Measurements from ENCODE around the gene FYB1. TPM values are rescaled to one million over a fixed set of nuclear protein-coding genes. Genes with fewer than 3 reads are reported as not detected.

Gene FYB1
- polyA plus RNA-seq, 1 donor: 1.7 TPM

DNA sequence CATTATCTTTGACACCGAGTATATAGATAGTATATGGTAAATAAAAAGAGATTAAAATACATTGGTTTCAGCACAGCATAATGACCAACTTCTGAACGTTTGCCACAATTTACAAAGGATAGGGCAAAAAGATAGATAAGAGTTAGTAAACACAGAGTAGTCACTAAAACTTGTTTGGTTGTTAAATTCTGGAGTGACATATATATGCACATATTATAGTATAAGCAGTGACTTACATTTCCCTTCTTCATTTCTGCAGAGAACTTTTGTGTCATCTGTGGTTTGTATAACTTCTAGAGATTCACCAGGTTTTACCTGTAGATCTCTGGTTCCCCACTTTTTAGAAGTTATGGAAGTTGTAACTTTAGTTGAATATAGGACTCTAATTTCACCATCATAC is 100.7 kb downstream of the FYB1 start:
- DNase-seq (ENCODE audit: low read depth): no peak

DNA sequence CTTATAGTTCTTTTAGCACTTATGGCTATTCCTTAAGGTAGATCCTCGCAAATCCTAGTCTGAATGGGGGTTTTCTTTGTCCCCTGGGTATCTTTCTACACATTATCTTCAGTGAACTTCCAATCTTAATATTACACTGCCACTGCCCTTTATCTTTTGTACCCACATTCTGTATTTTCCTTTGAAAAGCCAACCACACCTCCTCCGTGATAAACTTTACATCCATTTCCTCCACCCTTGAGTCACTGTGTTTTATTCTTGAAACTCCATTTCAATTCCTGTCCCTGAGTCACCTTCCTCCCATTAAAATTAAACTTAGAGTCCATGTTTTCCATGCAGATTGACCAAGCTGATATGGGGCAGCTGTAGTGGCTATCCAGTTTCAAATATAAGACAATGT is 102.0 kb downstream of the FYB1 start:
- DNase-seq (ENCODE audit: low read depth): no peak

DNA sequence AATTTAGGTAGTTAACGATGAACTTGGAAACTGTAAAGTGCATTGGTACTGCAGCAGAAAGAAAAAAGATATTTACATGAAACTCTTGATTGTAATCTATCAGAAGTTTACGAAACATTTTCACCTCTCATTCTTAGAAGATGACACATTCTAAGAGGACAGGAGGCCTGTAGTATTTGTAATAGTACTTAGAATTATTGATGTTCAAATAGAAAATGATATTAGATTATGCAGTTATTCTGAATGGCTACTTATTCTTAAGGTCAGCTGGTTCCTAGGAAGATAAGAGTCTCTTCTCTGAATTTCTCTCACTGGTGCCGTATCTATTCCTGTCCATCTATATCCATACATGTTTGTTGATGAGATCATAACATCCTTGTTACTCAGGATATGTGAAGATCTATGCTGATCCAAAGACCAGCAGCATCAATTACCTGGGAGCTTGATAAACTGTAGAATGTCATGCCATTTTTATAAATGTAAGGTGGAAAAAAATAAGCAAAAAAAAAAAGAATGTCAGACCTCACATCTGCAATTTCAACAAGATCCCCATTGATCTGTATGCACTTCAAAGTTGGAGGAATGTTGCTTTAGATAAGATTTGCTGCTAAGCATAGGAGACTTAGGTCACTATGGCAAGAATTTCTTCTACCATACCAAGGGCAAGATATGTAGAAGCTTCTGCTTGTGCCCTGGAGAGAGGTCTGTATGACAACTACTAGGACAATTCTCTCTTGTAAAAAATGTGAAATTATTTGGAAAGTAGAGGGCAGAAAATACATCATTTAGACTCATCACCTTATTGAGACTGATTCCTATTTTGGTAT is 102.8 kb downstream of the FYB1 start:
- DNase-seq (ENCODE audit: low read depth): no peak

DNA sequence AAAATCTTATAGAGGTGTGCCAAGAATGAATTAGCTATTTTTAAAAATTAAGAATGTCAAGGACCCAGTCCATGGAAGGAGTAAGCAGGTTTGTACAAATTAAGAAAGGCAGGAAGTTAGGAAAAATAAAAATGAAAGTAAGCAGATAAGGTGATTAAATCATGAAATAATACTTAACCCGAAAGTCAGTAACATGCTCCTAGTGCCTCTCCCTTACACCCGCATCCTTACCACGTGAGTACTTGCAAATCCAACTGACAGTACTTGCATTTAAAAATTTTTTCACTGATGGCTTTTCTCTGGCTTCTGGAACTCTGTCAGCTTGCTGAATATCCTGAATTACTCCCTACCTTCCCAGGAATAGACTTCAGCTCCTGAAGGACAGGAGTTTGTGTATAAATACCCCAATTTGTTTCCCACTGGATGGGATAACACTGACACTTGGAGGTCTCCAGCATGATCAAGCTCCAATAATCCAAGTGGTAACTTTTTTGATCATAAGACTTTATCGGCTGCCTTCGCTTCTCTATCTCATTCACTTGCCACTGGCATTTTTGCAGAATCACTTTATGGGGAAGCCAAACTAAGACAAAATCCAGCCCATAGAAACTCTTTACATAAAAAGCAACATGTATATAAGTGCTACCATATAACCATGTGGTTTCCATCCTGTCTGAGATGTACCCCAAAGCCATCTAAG is 103.6 kb downstream of the FYB1 start:
- no peak for DNase-seq (ENCODE audit: low read depth)

DNA sequence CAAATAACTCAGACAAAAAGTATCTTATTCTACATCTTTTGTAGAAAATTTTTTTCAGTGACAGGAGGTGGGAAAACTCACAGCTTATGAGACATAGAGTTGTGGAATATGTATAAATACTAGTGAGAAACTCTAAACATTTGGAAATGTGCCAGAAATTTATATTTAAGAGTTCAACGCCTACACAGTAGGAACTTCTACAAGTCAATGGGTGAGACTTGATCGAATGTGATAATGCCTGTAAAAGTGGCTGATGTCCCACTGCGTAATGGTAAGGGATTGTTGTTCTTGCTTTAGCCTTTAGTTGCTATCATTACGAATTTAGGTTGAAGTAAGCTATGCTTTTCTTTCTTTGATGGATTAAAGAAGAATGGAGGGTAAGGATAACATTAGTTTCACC is 105.2 kb downstream of the FYB1 start:
- no peak for DNase-seq (ENCODE audit: low read depth)

DNA sequence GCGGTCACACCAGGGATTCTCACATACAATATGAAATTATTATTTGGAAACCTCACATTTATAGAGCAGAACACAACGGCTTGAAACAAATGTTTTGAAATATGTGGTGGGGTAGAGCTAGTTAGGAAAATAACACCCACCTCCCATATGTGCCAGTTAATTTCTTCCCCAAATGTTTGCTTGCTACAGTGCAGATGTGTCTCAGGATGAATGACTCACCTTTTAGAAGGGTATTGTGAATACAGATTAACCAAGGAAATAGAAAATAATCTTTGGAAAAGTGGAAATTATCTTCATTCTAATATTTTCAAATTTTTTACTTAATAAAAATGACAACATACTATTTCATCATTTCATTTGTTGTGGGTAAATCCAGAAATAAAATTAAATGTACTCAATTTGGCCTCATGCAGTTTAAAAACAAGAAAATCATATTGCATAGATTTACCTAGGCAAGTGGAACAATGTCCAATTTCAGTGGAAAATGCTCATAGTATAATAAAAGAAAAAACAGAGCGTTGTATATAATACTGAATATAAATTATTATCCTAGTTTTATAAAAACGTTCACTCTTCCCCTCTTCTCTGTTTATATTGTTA is 105.9 kb downstream of the FYB1 start:
- DNase-seq (ENCODE audit: low read depth): no peak

DNA sequence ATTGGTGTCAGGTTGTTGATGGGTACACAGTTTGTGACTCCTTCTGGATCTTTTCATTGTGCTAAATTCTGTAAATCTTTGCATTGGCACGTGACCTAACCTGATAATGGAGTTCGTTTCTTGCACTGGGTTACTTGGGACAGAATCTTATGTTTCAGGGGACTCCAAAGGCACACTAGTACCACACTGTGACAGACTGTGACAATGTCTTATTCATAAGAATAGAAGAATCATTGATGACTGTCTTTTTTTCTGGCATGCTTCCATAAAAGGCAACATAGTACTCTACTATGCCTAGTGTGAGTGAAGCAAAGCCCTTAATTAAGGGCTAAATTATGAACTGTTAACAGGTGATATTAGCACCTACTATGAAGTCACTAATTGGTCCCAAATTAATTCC is 109.8 kb downstream of the FYB1 start:
- no peak for DNase-seq (ENCODE audit: low read depth)

DNA sequence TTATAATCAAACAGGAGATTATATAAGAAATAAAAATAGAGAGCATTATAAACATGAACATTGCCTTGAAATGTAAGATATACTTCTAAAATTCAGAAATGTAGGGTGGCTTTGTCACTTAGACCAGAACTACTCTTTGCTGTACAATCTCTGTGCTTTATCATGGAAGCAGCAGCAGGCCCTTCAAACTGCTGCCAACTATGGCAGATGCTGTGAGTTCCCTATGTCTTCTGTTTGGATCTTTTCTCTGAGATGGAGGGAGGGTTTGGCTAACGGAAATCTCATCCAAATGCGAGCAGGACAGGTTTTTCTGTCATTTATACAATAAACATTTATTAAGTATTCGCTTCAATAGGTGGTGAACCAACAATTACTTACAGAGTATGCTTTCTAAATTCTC is 110.4 kb downstream of the FYB1 start:
- no peak for DNase-seq (ENCODE audit: low read depth)

DNA sequence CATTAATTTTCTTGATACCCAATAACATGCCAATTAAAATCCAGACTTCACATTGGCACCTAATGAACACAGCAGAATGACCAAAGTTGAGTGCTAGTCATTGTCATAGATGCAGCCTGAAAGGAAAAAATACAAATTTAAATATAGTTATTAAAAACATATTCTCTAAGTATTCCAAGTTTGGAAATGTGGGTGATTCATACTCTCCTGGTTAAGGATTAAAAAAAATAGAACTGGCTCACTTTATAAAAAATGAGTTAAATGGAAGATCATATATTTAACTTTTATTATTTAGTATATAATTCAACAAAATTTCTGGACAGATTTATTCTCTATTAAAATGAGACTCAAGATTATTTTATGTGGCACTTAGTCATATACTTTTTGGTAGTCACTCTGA is 112.0 kb downstream of the FYB1 start:
- no peak for DNase-seq (ENCODE audit: low read depth)

DNA sequence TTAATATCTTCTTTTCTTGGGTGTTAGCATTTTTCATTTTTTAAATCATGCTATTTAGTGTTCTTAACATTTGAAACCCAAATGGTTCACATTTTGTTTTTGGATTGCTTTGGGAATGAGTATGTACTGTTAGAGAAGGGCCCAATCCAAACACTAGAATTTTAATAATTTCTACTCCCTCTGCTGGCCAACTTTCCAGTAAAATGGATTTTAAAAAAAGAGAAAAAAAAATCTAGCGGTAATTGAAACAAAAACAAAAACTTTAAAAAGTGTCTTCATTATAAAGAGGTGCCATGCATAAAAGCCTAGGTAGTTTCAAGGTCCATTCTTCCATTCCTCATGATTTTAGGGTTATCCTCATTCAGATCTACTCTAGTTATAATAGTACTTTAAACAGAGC is 113.0 kb downstream of the FYB1 start:
- DNase-seq (ENCODE audit: low read depth): no peak

DNA sequence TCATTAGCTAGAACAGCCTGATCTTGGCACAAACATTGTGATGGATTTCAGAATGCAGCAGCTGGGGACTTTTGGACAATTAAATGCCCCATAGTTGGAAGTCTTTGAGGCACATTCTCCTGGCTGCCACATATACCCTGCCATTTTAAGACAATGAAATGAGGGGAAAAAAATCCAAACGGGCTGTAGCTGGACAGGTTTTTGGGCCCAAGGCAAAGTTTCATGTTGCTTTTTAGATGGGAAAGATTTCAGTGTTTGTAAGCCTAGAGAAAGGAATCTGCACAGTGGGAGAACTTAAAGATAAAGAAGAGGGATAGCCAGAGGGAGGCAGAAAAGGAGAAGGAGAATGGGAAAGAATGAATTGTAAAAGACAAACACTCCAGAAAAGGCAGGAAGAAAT is 115.1 kb downstream of the FYB1 start:
- DNase-seq (ENCODE audit: low read depth): no peak

DNA sequence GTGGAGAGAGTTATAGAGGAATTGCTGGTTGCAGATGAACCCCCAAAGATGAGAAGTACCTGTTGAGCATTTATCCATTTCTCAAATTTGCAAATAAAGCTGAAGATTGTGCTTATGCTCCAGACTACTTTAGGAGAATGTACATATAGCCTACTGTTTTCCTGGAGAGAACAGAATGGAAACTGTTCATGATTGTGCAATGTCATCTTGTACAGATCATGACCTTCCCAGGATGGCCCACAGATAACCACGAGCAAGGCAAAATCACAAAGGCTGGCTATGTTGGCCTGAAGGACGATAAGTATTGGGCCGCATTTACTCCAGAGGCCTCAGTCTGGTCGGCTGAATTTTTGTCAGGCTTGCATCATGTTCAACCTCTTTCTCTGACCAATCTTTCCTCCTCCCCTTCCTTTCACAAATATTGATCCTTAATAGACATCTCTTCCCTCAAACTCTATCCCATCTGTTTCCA is 116.6 kb downstream of the FYB1 start:
- DNase-seq (ENCODE audit: low read depth): no peak

DNA sequence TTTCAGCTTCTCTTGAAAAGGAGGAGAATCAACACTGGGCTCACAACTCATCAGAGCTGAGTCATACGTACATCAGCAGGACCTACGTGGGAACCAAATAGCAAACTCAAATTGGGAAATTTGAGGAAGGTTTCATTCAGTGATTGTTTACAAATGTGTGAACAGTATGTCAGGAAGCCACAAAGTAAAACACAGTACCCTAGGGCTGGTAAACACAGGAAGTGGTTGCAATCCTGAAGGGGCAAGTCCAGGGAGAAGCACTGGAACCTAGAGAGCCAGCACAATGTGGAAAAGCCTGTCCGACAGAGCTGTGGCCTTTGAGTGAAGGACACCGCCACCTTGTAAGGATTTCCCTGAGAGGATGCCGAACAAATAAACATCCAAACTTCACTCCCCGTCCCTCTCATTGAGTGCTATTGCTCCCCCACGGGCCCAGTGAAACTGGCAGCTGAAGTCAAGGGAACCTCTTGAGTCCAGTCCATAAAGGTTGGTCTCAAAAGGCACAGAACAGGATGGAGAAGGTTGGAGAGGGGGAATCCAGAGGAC is 118.4 kb downstream of the FYB1 start:
- DNase-seq (ENCODE audit: low read depth): no peak

DNA sequence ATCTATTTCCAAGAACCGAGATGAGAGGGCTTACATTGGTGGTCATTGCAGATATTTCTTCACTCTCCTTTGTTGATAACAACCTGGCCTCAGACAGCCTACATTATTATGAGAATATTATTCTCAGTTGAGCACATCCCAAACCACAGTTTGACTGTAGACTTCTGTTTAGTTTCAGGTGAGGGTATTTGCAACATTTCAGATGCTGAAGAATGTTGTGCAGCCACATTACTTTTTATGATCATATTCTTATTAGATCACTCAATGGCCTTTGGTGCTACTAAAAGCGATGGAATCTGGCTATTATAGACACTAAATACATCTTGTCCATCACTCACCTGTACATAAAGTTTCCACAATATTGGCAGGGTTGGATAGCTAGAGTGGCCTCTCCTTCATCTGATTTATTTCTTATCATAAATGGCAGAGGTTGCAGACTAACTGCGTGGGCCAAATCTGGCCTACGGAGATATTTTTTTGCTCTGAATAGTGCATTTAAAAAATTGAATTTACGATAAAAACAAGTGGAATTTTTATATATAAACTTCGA is 119.0 kb downstream of the FYB1 start:
- DNase-seq (ENCODE audit: low read depth): no peak

DNA sequence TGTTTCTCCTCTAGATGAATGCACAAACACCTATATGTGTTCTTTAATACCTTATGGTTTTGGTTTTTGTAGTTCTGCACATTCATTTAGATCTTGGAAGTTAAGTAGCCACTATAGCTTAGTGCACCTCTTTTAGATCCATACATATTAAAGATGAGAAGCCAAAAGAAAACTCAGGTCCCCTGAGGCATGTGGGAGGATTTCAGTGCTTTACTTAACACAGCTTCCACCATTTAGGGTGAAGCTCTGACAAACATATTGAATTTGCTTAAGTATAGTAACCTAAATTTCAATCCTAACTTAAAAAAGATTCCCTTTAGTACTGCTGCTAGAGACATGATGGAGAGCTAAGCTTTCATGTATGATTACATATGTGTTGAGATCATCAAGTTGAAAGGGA is 119.5 kb downstream of the FYB1 start:
- no peak for DNase-seq (ENCODE audit: low read depth)

DNA sequence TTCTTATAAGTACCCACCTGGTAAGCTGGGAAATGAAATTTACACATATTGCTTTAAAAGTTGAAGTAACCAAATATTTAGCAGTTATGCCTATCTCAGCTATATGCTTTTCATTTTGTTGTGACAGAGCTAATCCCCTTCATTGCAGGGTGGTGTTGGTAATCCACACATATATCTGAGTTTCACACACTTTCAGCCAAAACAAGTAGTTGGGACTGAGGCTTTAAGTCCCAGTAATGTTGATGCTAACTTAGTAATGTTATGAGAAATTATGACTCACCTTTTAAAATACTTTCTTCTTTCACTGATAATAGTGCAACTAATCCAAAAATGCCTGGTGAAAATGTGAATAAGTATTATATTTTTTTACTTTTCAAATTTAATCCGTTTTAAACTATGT is 126.0 kb downstream of the FYB1 start:
- DNase-seq (ENCODE audit: low read depth): no peak

DNA sequence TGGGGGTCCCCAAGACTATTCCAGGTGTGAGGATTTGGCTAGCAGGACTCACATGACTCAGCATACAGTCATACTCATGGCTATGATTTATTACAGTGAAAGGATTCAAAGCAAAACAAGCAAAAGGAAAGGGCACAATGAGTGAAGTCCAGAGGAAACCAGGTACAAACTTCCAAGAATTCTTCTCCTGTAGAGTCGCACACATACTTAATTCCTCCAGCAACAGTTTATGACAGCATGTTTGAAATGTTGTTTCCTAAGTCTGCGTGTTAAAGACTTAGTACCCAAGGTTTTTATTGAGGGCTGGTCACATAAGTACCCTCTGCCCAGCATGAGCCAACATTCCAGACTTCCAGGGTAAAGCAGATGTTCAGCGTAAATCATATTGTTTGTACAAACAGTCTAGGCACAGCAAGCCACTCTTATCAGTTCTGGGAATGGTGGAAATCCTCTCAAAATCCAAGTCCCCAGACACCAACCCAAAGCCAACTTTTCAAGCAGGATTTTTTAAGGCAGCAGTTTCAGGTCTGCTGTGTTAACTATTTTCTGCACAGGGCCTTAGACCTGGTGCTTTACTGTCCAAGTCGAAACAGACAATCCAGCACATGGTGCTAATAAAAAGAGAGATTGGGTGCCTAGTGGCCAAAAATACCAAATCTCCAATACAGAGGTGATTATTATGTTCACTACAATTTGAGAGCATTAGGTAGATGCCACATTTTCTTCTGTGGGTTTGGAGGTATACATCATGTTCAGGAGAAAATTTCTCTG is 126.6 kb downstream of the FYB1 start:
- DNase-seq (ENCODE audit: low read depth): no peak

DNA sequence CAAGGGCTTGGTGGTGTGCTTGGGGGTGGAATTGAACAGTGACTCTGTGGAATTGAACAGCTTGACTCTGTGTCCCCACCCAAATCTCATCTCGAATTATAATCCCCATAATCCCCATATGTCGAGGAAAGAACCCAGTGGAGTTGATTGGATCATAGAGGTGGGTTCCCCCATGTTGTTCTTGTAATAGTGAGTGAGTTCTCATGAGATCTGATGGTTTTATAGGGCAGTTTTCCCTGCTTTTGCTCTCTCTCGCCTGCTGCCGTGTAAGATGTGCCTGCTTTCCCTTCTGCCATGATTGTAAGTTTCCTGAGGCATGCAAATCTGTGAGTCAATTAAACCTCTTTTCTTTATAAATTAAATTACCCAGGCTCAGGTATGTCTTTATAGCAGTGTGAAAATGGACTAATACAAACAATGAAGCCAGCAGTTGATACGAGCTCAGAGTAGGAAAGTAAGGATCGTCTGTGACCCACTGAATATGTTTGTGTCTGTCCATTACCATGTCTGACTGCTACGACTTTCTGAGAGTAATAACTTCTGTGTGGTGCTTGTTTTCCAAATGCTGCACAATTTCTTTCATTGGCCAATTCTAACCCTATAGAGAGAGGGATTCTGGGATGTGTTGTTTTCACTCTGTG is 127.3 kb downstream of the FYB1 start:
- DNase-seq (ENCODE audit: low read depth): no peak

DNA sequence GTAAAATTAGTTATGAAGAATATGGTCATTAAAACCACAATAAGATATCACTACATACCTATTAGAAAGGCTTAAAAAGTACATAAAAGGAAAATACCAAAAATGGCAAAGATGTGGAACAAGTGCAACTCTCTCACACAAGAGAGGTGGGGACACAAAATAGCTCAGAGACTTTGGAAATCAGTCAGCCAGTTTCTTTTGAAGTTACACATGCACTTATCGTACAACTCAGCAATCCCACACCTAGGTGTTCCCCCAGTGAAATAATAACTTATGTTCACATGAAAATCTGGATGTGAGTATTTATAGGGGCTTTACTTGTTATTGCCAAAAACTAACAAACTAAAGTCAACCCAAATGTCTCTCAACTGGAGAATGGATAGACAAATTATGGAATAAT is 135.4 kb downstream of the FYB1 start:
- no peak for DNase-seq (ENCODE audit: low read depth)

DNA sequence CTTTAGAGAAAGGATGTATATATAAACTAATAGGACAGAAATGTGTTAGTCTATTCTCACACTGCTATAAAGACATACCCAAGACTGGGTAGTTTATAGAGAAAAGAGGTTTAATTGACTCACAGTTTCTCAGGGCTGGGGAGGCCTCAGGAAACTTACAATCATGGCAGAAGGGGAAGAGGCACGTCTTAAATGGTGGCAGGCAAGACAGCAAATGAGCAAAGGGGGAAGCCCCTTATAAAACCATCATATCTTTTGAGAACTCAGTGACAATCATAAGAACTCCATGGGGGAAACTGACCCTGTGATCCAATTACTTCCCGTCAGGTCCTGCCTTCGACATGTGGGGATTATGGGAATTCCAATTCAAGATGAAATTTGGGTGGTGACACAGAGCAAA is 136.4 kb downstream of the FYB1 start:
- DNase-seq (ENCODE audit: low read depth): no peak

DNA sequence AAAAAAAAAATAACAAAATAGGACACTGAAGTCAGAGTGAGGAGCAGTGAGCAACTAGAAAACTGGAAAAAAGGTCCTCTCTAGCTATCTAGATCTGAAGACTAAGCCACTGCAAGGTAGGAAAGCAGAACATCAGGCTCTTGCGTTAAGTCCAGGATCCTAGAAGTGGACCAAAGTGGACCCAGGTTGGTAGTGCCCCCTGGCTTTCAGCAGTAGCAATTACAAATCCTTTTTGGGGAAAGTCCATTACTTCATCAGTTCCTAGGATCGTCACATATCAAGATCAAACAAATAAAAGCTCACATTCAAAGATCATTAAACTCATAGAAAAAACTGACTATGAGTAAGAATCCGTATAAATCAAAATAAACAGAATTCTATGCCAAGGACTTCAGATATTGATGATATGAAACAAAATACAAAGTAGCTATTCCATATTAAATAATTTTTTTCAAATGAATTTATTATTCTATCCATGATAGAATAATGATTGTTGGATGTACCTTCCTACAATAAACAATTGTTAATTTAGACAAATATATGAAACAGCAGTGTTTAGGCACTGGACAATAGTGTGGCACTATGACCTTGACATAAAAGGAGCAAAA is 138.7 kb downstream of the FYB1 start:
- DNase-seq (ENCODE audit: low read depth): no peak
